WI38 (cell line): ENCODE measurements around the gene PTPRT.
"Not testable (repeated sequence)": the region's sequence is repeated elsewhere in the genome, so short reads cannot be mapped to it uniquely, and the experiment has no call there.

Source experiments
- H3K4me3 ChIP-seq: 2 replicates; pipeline ENCODE4 v1.5.1; 2011; ENCODE audit warnings: low read depth, mild to moderate bottlenecking, control low read depth, low read length
- TF ChIP-seq, protein P1 (sequence below): IDR thresholded peaks from 2 replicates; pipeline ENCODE4 v1.5.1; 2012; ENCODE audit warnings: low read depth, mild to moderate bottlenecking, control low read depth, low read length

Gene PTPRT

DNA sequence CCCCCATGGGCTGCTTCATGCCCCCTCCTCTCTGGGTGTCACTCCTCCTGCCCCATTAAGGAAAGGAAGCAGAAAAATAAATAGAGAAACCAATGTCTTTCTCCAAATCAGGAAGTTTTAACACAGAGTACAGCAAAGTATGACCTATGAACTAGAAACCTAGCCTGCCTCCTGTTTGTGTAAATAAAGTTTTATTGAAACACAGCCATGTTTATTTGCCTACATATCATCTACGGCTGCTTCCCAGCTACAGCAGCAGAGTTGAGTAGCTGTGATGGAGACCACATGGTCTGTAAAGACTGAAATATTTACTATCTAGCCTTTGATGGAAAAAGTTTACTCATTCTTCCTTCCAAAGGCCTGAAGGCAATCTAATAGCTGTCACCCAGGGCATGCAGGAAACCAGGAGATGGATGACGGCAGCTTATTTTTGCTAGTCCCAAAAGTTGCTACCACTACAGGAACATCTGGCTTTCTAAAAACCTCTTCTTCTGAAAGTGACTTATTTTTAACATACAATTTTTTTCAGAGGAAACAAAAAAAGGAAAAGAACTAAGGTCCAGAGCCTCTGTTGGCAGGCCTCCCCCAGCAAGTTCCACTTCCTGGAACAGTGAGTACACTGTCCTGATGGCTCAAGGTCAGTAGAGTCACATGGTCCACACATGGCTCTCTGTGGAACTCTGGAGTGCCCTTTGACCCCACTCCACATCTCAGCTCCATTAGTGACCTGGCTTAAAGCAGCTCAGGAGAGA is 287.8 kb downstream of the PTPRT start:
- no peak overlapping the region for H3K4me3 ChIP-seq
- TF ChIP-seq, protein P1, sequence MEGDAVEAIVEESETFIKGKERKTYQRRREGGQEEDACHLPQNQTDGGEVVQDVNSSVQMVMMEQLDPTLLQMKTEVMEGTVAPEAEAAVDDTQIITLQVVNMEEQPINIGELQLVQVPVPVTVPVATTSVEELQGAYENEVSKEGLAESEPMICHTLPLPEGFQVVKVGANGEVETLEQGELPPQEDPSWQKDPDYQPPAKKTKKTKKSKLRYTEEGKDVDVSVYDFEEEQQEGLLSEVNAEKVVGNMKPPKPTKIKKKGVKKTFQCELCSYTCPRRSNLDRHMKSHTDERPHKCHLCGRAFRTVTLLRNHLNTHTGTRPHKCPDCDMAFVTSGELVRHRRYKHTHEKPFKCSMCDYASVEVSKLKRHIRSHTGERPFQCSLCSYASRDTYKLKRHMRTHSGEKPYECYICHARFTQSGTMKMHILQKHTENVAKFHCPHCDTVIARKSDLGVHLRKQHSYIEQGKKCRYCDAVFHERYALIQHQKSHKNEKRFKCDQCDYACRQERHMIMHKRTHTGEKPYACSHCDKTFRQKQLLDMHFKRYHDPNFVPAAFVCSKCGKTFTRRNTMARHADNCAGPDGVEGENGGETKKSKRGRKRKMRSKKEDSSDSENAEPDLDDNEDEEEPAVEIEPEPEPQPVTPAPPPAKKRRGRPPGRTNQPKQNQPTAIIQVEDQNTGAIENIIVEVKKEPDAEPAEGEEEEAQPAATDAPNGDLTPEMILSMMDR: no peak

DNA sequence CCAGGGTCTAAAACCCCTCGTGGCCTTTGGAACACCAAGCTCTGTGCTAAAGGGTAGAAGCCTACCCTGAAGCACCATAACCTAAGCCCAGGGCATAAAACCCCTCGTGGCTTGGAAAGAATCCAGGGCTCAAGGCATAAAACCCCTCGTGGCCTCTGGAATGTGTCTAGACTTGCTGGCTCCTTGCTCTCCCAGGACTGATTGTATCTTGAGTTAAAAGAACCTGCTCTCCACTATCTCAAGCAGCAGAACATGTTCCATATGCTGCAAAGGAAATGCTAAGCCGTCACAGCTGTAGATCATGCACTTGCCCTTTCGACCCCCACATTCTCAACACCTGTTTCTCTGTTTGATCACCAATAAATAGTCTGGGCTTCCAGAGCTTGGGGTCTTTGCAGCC is 288.9 kb downstream of the PTPRT start:
- not testable (repeated sequence) for H3K4me3 ChIP-seq

DNA sequence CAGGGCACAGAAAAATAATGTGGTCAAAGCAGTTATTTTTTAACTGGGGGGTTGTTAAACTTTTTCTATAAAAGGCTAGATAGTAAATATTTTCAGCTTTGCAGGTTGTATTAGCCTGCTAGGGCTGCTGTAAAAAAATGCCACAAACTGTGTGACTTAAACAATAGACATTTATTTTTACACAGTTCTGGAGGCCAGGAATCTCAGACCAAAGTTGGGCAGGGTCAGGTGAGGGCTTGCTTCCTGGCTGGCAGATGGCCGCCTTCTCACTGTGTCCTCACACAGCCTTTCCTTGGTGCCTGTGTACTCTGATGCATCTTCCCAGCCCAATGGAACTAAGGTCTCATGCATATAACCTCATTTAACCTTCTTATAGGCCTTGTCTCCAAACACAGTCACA is 294.7 kb downstream of the PTPRT start:
- TF ChIP-seq, protein P1: no peak
- H3K4me3 ChIP-seq: no peak overlapping the region

DNA sequence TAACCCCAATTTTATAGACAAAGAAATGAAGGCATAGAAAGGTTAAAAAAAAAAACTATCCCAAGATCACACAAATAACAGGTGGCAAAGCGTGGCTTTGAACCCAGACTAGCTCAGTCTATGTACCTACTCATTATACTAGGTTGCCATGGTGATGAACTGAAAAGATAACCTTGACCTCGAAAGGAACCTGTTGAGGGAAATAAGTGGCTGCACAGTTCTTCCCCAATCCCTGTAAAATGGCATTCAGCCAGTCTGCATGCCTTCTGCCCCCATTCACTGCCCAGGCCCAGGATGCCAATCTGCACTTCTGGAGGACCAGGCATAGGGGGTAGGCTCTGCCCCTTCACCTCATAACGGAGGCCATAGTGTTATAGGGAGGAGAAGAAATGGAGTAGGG is 295.2 kb downstream of the PTPRT start:
- TF ChIP-seq, protein P1: no peak
- no peak overlapping the region for H3K4me3 ChIP-seq

DNA sequence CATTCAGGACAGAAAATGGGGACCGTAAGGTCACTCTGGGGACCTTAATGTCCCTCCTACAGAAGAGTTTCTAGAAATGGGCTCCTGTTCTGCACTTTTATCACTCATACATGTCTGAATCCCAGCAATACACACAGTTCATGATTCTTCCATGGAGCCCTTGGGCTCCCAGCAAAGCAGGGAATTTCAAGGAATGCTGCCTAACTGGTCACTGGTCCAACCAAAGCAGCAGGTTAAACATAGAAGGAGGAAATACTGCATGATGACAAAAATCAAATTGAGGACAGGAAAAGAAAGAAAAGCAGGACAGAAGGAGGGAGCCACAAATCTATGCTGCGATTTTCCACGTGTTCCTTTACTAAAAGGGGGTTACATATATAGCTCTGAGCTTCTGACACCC is 300.2 kb downstream of the PTPRT start:
- H3K4me3 ChIP-seq: no peak overlapping the region
- TF ChIP-seq, protein P1: no peak

DNA sequence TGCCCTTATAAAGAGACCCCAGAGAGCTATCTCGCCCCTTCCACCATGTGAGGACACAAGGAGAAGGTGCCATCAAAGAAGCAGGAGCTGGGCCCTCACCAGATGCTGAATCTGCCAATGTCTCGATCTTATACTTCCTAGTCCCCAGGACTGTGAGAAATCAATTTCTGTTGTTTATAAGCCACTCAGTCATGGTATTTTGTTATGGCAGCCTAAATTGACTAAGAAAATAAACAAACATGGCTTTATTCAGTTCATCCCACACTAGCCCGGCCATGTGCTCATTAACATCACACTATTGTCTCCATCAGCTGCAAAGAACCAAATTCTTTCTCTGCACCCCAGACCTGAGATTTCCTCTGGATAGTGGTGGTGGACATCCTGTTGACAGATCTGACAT is 302.4 kb downstream of the PTPRT start:
- no peak overlapping the region for H3K4me3 ChIP-seq
- TF ChIP-seq, protein P1: no peak

DNA sequence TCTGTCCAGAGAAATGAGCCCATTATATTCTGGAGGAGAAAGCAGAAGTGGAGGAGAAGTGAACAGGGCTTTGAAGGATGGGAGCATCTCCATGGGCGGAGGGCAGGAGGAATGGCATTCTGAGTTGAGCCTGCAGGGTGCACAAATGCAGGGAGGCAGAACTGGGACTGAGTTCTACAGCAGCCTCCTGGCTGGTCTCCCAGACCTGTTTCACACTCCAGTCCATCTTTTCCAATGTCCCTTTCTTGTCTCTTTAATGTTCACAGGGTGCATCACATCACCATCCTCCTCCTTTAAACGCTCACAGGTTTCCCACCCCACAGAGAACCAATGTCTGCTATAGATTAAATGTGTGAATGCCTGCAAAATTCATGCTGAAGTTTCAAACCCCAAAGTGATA is 302.9 kb downstream of the PTPRT start:
- no peak overlapping the region for H3K4me3 ChIP-seq
- TF ChIP-seq, protein P1: no peak

DNA sequence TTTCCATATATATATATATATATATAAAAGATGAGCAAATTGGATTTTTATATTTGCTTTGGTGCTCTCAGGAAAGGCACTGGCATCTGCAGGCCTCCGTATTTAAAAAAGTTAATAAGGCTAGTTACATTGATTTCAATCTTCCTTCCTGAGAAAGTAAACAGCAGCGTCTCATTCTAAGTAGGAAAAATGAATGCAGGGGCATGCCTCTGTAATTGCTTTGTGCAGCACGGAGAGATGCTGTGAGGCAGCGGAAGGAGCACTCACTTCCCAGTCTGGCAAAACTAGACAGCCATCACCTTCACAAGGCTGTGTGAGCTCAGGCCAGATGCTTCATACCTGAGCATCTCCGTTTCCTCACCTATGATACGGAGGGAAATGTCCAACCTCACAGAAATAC is 303.7 kb downstream of the PTPRT start:
- TF ChIP-seq, protein P1: no peak

More for the DNA sequence above, 303.7 kb downstream of the PTPRT start:
- no peak overlapping the region for H3K4me3 ChIP-seq
